Activated CD4-positive, alpha-beta T cell treated with anti-CD3 and anti-CD28 coated beads, Interleukin-2, Interleukin-6, amounts not matched to agents 100 ng/mL and 50 ng/mL, durations not matched to agents 16 hours and 8 hours (primary cell): ENCODE results near the gene PERM1.
"Not testable (repeated sequence)": the region's sequence is repeated elsewhere in the genome, so short reads cannot be mapped to it uniquely, and the experiment has no call there.

ENCODE experiments used
- DNase-seq: peaks from one replicate; pipeline ENCODE4 v3.0.0-alpha.2; 2020

The PERM1 gene

GRCh38 chr1:996851-997712, 15.2 kb upstream of the PERM1 start:
- DNase-seq = no peak

- DNase-seq = no peak
Observed at GRCh38 chr1:995665-996633, 14.1 kb upstream of the PERM1 start.

- not testable (repeated sequence) for DNase-seq
Observed at GRCh38 chr1:994546-994945, 12.7 kb upstream of the PERM1 start.

GRCh38 chr1:993379-993995, 11.6 kb upstream of the PERM1 start:
- no peak for DNase-seq

- peak; percentile 48 for DNase-seq
Observed at GRCh38 chr1:992362-992761, 10.5 kb upstream of the PERM1 start.

GRCh38 chr1:991895-992294, 10.0 kb upstream of the PERM1 start:
- no peak for DNase-seq

- DNase-seq = not testable (repeated sequence)
Observed at GRCh38 chr1:991275-991674, 9.4 kb upstream of the PERM1 start.

- not testable (repeated sequence) for DNase-seq
Observed at GRCh38 chr1:988061-988460, 6.2 kb upstream of the PERM1 start.

GRCh38 chr1:985126-985525, 3.2 kb upstream of the PERM1 start:
- DNase-seq = no peak

- no peak for DNase-seq
Observed at GRCh38 chr1:984476-984814, 2.6 kb upstream of the PERM1 start.

- peak; percentile 61 for DNase-seq
Observed at GRCh38 chr1:983798-984475, 2.0 kb upstream of the PERM1 start.

GRCh38 chr1:982765-983436, 1.0 kb upstream of the PERM1 start:
- DNase-seq = no peak

- DNase-seq = no peak
Observed at GRCh38 chr1:981491-981954, 370 bp downstream of the PERM1 start.

GRCh38 chr1:980602-981395, 1.1 kb downstream of the PERM1 start:
- no peak for DNase-seq

GRCh38 chr1:980137-980571, 1.7 kb downstream of the PERM1 start:
- DNase-seq = no peak

- no peak for DNase-seq
Observed at GRCh38 chr1:979744-980072, 2.2 kb downstream of the PERM1 start.

GRCh38 chr1:978835-979743, 2.8 kb downstream of the PERM1 start:
- DNase-seq = no peak

- no peak for DNase-seq
Observed at GRCh38 chr1:978069-978834, 3.6 kb downstream of the PERM1 start.

- DNase-seq = not testable (repeated sequence)
Observed at GRCh38 chr1:976791-977190, 5.1 kb downstream of the PERM1 start.
